ENCODE measurements around the gene RAB15.

- TF ChIP-seq EZH2phosphoT487 (IDR thresholded peaks at IDR 0.05; ENCODE audit: borderline replicate concordance): no peak
- peak; percentile 60 to 77 (median 76) for TF ChIP-seq CTCF (IDR thresholded peaks at IDR 0.05 in 2 of 3, conservative IDR thresholded peaks at IDR 0.05 in 1 of 3; ENCODE audit: borderline replicate concordance in 1 of 3, insufficient read depth in 1 of 3, low read depth in 2 of 3, low read length in 2 of 3)
These were observed 47.9 kb upstream of the RAB15 start for GRCh38 chr14:65019944-65020566.
